ENCODE results near the gene MYO5A.

Gene MYO5A

GRCh38 chr15:52362497-52362896, 166.2 kb downstream of the MYO5A start:
- DNase-seq (ENCODE audit: low read depth, low spot score) = no peak

GRCh38 chr15:52361975-52362494, 166.6 kb downstream of the MYO5A start:
- no peak for DNase-seq (ENCODE audit: low read depth, low spot score)

- no peak for DNase-seq (ENCODE audit: low read depth, low spot score)
These were observed 167.2 kb downstream of the MYO5A start for GRCh38 chr15:52361494-52361893.

GRCh38 chr15:52360229-52361203, 168.2 kb downstream of the MYO5A start:
- DNase-seq (ENCODE audit: low read depth, low spot score) = no peak

- no peak for DNase-seq (ENCODE audit: low read depth, low spot score)
These were observed 169.0 kb downstream of the MYO5A start for GRCh38 chr15:52359722-52360121.

- DNase-seq (ENCODE audit: low read depth, low spot score) = no peak
These were observed 170.7 kb downstream of the MYO5A start for GRCh38 chr15:52357949-52358348.

GRCh38 chr15:52352086-52352485, 176.6 kb downstream of the MYO5A start:
- no peak for DNase-seq (ENCODE audit: low read depth, low spot score)

- DNase-seq (ENCODE audit: low read depth, low spot score) = no peak
These were observed 177.3 kb downstream of the MYO5A start for GRCh38 chr15:52351206-52351908.

- no peak for DNase-seq (ENCODE audit: low read depth, low spot score)
These were observed 178.3 kb downstream of the MYO5A start for GRCh38 chr15:52350423-52350822.

- DNase-seq (ENCODE audit: low read depth, low spot score) = no peak
These were observed 179.5 kb downstream of the MYO5A start for GRCh38 chr15:52349052-52349700.

GRCh38 chr15:52348056-52348745, 180.5 kb downstream of the MYO5A start:
- DNase-seq (ENCODE audit: low read depth, low spot score) = no peak

GRCh38 chr15:52344592-52344991, 184.1 kb downstream of the MYO5A start:
- DNase-seq (ENCODE audit: low read depth, low spot score) = no peak

GRCh38 chr15:52343831-52344230, 184.8 kb downstream of the MYO5A start:
- no peak for DNase-seq (ENCODE audit: low read depth, low spot score)

GRCh38 chr15:52340093-52340492, 188.6 kb downstream of the MYO5A start:
- DNase-seq (ENCODE audit: low read depth, low spot score) = no peak

- DNase-seq (ENCODE audit: low read depth, low spot score) = no peak
These were observed 189.8 kb downstream of the MYO5A start for GRCh38 chr15:52338891-52339290.

GRCh38 chr15:52338058-52338457, 190.6 kb downstream of the MYO5A start:
- DNase-seq (ENCODE audit: low read depth, low spot score) = no peak

GRCh38 chr15:52337198-52337853, 191.4 kb downstream of the MYO5A start:
- DNase-seq (ENCODE audit: low read depth, low spot score) = no peak

- DNase-seq (ENCODE audit: low read depth, low spot score) = no peak
These were observed 192.2 kb downstream of the MYO5A start for GRCh38 chr15:52336529-52336928.

GRCh38 chr15:52334491-52335160, 194.1 kb downstream of the MYO5A start:
- no peak for DNase-seq (ENCODE audit: low read depth, low spot score)
